HG02571 (cell line): ENCODE data around the gene OGFOD2.

Source experiments
- ATAC-seq: cut with Tn5 transposase; IDR thresholded peaks from one replicate; pipeline ENCODE4 v1.9.1; 2021; ENCODE audit warnings: mild to moderate bottlenecking, moderate library complexity; ENCODE audit not compliant: unreplicated experiment

Gene OGFOD2

GRCh38 chr12:122949816-122950675 lies 25.0 kb upstream of the OGFOD2 start:
- no peak for ATAC-seq

GRCh38 chr12:122951406-122951805 lies 23.6 kb upstream of the OGFOD2 start:
- ATAC-seq: no peak

- no peak for ATAC-seq
Measured at GRCh38 chr12:122951979-122952892, 22.8 kb upstream of the OGFOD2 start.

GRCh38 chr12:122955156-122955555 lies 19.9 kb upstream of the OGFOD2 start:
- ATAC-seq: no peak

- no peak for ATAC-seq
Measured at GRCh38 chr12:122956035-122956434, 19.0 kb upstream of the OGFOD2 start.

- no peak for ATAC-seq
Measured at GRCh38 chr12:122958198-122958888, 16.7 kb upstream of the OGFOD2 start.

- no peak for ATAC-seq
Measured at GRCh38 chr12:122959566-122960192, 15.4 kb upstream of the OGFOD2 start.

- ATAC-seq: no peak
Measured at GRCh38 chr12:122960193-122960569, 14.9 kb upstream of the OGFOD2 start.

GRCh38 chr12:122961531-122962329 lies 13.3 kb upstream of the OGFOD2 start:
- ATAC-seq: no peak

GRCh38 chr12:122963941-122964265 lies 11.1 kb upstream of the OGFOD2 start:
- no peak for ATAC-seq

- no peak for ATAC-seq
Measured at GRCh38 chr12:122964439-122965257, 10.4 kb upstream of the OGFOD2 start.

GRCh38 chr12:122965321-122965751 lies 9.7 kb upstream of the OGFOD2 start:
- no peak for ATAC-seq

GRCh38 chr12:122965851-122966742 lies 8.9 kb upstream of the OGFOD2 start, which contains the start of gene ABCB9:
Gene ABCB9, minus strand, starts transcription at chr12:122966463. Its CDS starts 6,228 bp downstream, at chr12:122960235.
- ATAC-seq: no peak

GRCh38 chr12:122966743-122967550 lies 8.1 kb upstream of the OGFOD2 start:
- ATAC-seq: no peak

GRCh38 chr12:122968104-122968503 lies 6.9 kb upstream of the OGFOD2 start:
- ATAC-seq: no peak

- ATAC-seq: no peak
Measured at GRCh38 chr12:122969676-122970075, 5.4 kb upstream of the OGFOD2 start.

- peak; percentile 74 for ATAC-seq
Measured at GRCh38 chr12:122974274-122974891, 661 bp upstream of the OGFOD2 start.
